SK-N-SH (cell line): ENCODE data around the gene PLXNA4.

Experiments used
- TF ChIP-seq, protein P1 (sequence below): IDR thresholded peaks from 2 replicates; pipeline ENCODE4 v1.4.0; 2012; ENCODE audit warnings: low read depth
- TF ChIP-seq, protein P2 (sequence below): fragments of 150-350 bp; IDR thresholded peaks from 2 replicates; pipeline ENCODE4 v1.6.1; 2017; ENCODE audit warnings: antibody characterized with exemption, low read length, low read depth, borderline replicate concordance

DNA sequence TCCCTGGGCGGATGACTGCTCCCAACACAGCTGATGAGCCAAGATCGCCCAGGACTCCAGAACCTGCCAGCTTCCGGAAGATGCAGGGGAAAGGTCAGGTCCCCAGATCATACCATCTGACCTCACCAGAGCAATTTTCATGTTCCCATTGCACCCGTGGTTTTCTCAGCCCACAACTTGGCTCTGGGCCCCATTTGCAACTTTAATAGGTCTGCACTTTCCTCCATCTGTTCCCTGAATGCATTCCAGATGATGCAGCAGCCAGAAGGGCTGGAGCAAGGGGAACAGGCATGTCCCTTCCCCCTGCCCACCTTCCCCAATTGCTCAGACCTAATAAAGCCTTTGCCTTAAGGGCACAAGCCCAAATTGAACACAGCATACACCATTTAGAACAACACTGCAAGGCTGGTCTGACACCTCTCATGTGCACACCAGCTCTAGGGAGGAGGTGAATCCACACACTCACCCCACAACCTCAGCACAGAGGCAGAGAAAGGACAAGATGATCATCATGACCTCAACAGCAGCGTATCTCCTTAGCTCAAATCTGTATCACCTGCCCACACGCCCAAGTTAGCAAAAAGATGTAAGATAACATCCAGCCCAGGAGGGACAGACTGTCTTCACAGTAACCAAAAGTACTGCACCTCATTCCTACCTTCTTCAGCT is 87.5 kb downstream of the PLXNA4 start:
- TF ChIP-seq, protein P1, sequence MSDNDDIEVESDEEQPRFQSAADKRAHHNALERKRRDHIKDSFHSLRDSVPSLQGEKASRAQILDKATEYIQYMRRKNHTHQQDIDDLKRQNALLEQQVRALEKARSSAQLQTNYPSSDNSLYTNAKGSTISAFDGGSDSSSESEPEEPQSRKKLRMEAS: no peak
- TF ChIP-seq, protein P2, sequence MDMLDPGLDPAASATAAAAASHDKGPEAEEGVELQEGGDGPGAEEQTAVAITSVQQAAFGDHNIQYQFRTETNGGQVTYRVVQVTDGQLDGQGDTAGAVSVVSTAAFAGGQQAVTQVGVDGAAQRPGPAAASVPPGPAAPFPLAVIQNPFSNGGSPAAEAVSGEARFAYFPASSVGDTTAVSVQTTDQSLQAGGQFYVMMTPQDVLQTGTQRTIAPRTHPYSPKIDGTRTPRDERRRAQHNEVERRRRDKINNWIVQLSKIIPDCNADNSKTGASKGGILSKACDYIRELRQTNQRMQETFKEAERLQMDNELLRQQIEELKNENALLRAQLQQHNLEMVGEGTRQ: no peak
